GM19099 (cell line): ENCODE results near the gene XIAP.

Source experiments
- POLR2A ChIP-seq: IDR thresholded peaks from 3 replicates; pipeline ENCODE4 v1.6.1; 2011; ENCODE audit warnings: low read depth; ENCODE audit not compliant: insufficient read length; ENCODE audit errors: extremely low read depth

The XIAP gene

DNA sequence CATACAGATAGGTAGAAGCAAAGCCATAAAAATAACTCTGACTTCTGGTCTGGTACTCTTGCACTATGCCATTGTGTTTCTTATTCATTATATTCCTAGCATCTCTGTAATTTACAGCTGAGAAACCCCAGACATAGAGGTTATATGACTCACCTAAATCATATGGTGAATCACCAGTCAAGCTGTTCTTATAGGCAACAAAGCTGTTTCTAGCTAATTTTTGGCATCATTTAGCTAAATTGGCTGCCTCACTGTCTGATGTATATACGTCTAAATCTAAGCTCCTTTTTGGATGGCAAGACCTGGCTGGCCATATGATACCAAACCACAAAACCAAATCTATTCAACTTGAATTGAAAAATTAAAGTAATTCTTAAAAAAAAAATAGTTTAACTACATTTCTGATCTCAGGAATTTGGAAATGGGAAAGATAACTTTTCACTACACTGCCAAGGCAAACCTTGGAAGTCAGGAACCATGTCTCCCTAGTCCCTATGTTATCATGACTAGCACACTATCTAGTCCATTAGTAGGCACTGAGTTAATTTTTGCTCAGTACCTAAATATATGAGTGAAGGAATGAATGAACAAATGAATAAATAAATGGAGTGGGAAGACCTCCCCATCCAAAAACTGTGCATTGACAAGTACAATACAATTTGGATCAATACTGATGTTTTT, 60.4 kb downstream of the XIAP start:
- TF ChIP-seq POLR2A: no peak

DNA sequence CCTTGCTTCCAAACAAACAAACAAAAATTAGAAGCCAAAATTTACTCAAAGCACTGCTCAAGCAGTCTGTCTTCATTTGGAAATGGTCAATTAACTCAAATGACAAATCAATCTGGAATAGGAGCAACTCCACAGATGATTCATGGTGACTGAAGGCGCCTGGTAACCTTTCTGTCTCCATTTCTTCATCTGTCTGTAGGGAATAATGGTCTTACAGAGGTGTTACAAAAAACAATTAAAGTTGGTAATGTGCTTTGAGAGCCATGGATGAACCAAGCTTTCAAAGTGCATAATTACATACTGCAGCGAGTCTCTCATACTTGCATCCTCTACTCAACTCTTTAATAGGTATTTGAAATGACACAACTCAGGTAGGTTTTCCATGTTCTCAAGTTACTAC, 63.4 kb downstream of the XIAP start:
- no peak for TF ChIP-seq POLR2A

DNA sequence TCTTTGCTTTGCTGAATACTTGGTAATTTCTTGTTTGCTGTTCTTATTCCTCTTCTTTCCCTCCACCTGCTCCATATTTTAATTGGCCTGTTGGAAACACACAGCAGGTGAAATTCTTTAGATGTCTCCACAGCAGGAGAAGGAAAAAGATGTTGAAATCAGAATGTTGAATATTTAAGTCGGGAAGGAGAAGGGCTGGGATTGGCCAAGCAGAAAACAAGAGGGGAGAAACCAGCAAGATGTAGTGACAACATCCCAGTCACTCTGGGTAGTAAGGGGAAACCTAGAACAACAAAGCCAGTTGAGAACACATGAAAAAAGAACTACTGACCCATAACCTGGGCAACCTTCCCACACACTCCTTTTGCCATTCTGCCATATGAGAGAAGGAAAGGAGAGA, 64.3 kb downstream of the XIAP start:
- TF ChIP-seq POLR2A: no peak

DNA sequence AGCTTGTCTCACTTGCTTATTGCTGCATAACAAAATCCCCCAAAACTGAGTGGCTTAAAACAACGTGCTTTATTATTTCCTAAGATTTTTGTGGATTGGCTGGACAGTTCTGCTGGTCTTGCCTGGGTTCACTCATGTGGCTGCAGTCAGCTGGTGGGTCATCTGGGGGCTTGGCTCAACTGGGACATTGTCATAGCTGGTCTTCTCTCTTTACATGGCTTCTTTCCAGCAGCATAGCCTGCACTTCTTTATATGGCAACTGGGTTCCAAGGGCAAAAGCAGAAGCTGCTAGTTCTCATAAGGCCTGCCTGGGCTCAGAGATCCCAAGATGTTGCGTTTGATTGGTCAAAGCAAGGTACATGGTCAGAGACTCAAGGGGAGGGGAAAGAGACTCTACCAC, 68.0 kb downstream of the XIAP start:
- no peak for TF ChIP-seq POLR2A

DNA sequence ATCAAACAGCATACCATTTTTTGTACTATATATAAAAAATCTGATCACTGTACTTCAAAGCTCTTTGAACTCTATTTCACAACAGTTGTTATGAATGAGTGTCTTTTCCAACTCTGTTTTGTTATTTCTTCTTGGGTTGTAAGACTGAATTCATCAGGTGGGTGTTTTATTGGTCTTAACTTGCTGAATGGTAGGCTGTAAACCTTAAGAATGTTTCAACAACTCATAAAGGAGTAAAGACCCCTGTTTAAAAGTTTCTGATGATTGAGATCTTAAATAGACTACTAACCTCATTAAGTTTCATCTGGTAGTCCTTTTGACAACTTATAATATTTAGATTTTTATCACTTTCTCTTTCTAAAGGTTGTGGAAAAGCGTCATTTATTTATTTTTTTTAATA, 83.2 kb downstream of the XIAP start:
- TF ChIP-seq POLR2A: no peak

DNA sequence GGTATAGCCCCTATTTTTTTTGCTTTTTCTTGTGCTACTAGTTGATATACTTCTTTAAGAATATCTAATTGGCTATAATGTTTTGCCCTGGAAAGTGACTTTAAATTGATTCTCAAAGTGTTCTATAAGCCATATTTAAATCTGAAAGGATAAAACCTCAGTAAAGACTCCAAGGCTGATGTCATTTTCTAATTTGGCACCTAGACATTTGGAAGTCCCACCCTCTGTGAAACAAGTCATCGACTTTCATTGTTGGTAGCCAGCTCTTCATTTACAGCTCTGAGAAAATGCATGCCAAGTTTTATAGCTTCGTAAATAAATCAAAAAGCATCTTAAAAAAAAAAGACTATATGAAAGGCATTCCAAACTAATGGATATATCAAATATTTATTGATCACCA, 83.6 kb downstream of the XIAP start:
- no peak for TF ChIP-seq POLR2A

DNA sequence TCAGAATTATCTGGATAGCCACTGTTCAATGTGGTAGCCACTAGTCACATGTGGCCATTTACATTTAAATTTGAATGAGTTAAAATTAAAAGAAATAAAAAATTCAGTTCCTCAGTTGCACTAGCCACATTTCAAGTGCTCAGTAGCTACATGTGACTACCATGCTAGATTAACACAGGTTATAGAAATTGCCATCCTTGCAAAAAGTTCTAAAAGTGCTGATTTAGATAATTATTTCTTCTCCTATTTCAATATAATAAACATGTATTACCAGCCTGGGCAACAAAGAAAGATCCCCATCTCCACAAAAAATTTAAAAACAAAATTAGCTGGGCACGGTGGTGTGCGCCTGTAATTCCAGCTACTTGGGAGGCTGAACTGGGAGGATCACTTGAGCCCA, 90.0 kb downstream of the XIAP start:
- TF ChIP-seq POLR2A: no peak

DNA sequence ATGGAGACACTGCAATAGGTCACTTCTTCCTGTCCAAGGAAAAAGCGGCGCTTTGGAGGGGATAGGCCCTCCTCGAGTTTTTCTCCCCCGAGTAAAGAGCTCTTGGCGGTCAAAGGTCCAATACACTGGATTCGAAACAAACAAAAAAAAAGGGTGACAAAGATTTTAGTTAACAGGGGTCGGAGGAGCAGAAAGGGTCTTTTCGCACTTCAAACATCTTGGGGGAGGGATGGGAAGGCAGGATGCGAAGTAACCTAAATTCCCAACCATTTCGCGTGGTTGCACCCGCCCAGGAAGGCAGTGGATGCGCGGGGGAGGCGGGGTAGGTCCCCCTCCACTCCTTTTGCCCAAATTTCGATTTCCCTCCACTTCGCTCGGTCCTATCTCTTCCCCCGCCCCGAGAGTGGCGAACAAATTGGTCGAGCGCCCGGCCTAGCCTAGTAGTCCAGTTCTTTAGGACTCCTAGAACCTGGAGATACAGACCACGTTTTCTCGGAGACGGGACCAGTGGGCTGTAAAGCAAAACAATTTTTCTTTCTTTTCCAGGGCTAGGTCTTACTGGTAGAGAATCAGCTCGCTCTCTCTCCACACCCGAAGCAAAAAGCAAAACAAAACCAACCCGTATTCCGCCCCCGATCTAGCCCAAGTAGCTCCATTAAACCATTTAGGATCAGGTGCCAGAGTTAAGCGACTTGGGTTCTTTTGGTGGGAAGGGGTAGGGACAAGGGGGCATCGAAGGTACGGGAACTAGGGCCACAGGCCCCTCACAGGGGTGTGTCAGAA, 99.6 kb downstream of the XIAP start:
- TF ChIP-seq POLR2A: no peak

DNA sequence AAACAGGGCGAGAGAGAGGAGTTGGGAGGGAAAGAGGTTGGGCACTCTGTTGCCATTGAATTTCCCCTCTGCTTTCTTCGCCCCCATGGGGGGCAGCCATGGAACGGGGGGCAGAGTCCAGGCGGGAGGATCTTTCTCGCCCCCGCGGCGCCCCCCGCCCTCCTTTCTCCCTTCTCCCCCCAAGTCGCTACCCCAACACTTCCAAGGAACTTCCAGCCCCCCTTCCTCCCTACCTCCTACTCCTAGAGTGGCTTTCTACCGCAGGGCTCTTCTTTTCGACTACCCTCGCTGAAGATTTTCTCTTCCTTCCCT, 101.1 kb downstream of the XIAP start:
- no peak for TF ChIP-seq POLR2A

DNA sequence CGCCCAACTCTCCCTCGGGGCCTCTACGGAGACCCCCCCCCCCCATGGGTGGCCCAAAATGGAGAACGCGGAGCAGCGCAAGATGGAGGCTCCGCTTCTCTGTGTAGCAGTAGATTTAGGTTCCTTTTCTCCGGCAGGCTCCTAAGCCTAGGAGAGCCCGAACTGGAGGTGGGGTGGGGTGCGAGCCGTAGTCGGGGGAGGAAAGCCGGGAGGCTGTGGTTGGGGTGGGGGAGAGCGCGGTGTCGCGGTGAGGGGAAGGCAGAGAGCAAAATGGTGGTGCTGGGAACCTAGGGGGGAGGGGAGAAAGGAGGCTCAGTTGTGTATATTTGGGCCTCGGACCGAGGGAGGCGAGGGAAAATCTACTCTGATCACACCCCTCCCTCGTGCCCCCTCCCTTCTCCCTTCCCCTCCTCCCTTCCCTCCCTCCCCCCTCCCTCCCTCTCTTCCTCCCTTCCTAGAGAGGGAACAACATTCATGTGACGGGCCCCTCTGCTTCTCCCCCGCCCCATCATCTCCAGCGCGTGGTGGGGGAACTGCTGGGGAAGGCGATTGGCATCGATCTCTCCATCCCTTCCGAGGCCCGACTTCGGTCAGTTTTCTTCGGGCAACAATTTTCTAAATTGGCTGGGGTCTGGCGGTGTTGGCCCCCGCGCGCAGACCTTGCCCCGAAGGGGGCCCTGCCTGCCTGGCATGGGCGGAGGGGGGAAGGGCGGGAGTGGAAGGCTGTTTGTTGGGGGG, 101.6 kb downstream of the XIAP start, which contains the start of gene STAG2:
TSS of gene STAG2 (plus strand) at position 439 of the 738 bp plus-strand sequence. CDS start 60,922 bp downstream, outside the sequence.
- peak; percentile 34 for TF ChIP-seq POLR2A

DNA sequence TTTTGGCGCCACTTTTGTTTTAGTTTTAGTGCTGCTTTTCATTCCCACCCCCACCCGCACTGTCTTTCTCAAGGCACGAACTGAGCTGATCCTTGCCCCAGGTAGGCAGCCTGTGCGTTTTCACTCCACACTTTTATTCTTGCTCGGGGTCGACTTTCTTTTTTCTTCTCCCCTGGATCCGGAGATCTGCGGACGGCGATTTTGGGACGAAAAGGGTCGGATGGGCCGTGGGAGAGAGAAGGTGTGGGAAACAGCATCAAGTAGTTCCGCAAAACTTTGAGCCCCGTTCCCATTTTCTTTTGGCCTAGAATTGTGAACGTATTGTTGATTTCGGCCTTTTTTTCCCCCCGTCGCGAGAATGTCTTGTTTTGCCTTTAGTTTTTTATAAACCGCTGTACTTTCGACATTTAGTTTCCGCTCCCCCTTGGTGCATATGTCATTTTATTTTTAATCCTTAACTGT, 102.2 kb downstream of the XIAP start:
- no peak for TF ChIP-seq POLR2A

DNA sequence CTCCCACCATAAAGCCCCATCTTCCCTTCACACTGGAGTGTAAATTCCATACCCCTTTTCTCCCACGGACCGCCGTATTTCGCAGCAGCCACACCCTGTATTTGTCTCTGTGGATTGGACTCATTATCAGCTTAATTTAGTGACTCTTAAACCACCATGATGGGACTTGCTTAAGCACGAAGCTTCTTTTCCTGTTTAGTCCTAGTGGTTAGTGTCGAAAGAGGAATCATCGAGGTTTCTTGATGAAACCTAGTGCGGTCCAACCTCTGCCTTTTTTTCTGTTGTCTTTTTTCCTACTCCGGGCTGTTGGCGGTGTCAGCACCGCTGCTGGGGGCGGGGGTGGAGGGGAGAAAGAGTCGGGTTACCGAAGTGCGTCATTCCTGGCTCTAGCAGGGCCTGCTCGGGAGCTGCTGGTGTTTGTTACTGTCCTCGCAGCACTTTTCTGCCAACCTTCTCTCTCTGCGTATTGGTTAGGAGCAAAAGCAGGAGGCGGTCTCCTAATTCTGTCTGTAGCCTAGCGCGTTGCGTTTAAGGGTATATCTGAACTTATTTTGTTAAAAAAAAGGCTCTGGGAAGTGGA, 103.0 kb downstream of the XIAP start:
- TF ChIP-seq POLR2A: peak; percentile 48
